Endodermal cell (in vitro differentiated cells): Measurements from ENCODE around the gene PHF21B. TPM values are rescaled to one million over a fixed set of nuclear protein-coding genes. Genes with fewer than 3 reads are reported as not detected.

Experiments used
- DNase-seq: peaks from one replicate; pipeline ENCODE4 v3.0.0-alpha.2; 2017
- H3K27ac ChIP-seq: 2 replicates; pipeline ENCODE4 v1.5.1; 2013; ENCODE audit warnings: mild to moderate bottlenecking, low read depth, low read length, moderate library complexity
- H3K27me3 ChIP-seq: 2 replicates; pipeline ENCODE4 v1.6.1; 2013; ENCODE audit warnings: mild to moderate bottlenecking, low read length, moderate library complexity; ENCODE audit not compliant: insufficient read depth, control insufficient read depth, poor library complexity, severe bottlenecking
- H3K36me3 ChIP-seq: 2 replicates; pipeline ENCODE4 v1.7.0; 2013; ENCODE audit warnings: mild to moderate bottlenecking, low read length, moderate library complexity; ENCODE audit not compliant: control insufficient read depth, insufficient read depth
- H3K4me1 ChIP-seq: one replicate; pipeline ENCODE4 v1.7.0; 2013; ENCODE audit warnings: low read length; ENCODE audit not compliant: control insufficient read depth, insufficient read depth
- H3K4me3 ChIP-seq: 2 replicates; pipeline ENCODE4 v1.5.1; 2013; ENCODE audit warnings: mild to moderate bottlenecking, low read length, moderate library complexity
- H3K9ac ChIP-seq: 2 replicates; pipeline ENCODE4 v1.6.1; 2013; ENCODE audit warnings: mild to moderate bottlenecking, low read length, moderate library complexity; ENCODE audit not compliant: poor library complexity, severe bottlenecking; ENCODE audit errors: extremely low read depth
- H3K9me3 ChIP-seq: 2 replicates; pipeline ENCODE4 v1.6.1; 2013; ENCODE audit warnings: mild to moderate bottlenecking, low read length, moderate library complexity; ENCODE audit not compliant: control insufficient read depth
- H3K27ac Mint-ChIP-seq: 2 replicates; pipeline ENCODE4 v1.8.0; 2020; ENCODE audit warnings: mixed read lengths
- H3K27me3 Mint-ChIP-seq: 2 replicates; pipeline ENCODE4 v1.8.0; 2021; ENCODE audit warnings: mild to moderate bottlenecking, mixed read lengths; ENCODE audit not compliant: insufficient read depth
- H3K36me3 Mint-ChIP-seq: 2 replicates; pipeline ENCODE4 v1.8.0; 2020; ENCODE audit warnings: low read depth, mixed read lengths
- H3K4me1 Mint-ChIP-seq: 2 replicates; pipeline ENCODE4 v1.8.0; 2020; ENCODE audit warnings: mixed read lengths
- H3K4me3 Mint-ChIP-seq: 2 replicates; pipeline ENCODE4 v1.8.0; 2020; ENCODE audit warnings: mild to moderate bottlenecking, moderate library complexity, mixed read lengths
- H3K9me3 Mint-ChIP-seq: 2 replicates; pipeline ENCODE4 v1.8.0; 2020; ENCODE audit warnings: mild to moderate bottlenecking, mixed read lengths
- CTCF ChIP-seq: fragments of 200-600 bp; sonication (generic); conservative IDR thresholded peaks from 2 replicates; pipeline ENCODE4 v1.5.0; 2021; ENCODE audit warnings: antibody characterized with exemption, mild to moderate bottlenecking
- WGBS, 2 experiments: methylation state at CpG; one replicate each; pipeline versions ENCODE4 v1.1.5 to v1.1.7; 2013; ENCODE audit warnings: missing lambda C conversion rate in 2 of 2, mixed read lengths in 1 of 2; ENCODE audit not compliant: insufficient coverage in 1 of 2, insufficient read length in 1 of 2; 5-methylcytosine and 5-hydroxymethylcytosine counted together
- total RNA-seq, 2 donors: library from RNA; stranded (reverse); fragmentation: NEBNext Ultra II Directional in 1 of 2; extraction: Animal tissue kit (Norgen Biotek cat#: 25700) in 1 of 2; gene quantifications; 2 replicates in 1 of 2; 3 replicates in 1 of 2; pipeline ENCODE4 v1.2.1, GENCODE V29; 2021

PHF21B gene
- total RNA-seq, 2 donors from 2014 or later = 57.5 to 69.2 TPM

DNA sequence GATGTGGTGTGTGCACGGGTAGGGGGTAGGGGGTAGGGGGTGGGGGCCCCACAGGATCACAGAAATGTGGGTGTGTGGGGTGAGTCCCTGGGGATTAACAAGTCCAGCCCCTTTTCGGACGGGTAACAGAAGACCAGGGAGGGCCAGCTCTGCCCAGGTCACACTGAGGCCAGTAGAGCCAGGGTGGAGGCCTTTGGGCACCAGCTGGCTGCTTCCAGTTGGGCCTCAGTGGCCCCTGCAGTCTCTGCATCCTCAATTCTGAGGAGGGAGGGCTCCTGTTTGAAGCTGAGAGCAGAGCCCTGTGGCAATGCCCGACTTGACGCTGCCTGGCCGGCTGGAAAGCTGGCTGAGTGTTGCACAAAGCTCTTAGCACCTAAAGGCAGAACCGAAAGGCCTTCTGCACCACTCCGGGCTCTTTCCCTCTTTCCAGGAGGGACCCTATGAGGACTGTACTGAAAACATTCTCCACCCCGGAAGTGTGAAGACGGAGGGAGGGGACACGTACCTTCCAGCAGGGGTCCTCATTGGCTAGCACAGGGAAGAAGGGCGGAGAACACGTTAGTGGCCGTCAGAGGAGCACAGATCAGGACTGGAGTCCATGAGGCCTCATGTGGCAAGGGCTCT lies 120.4 kb downstream of the PHF21B start:
- Mint-ChIP-seq H3K27ac (no peak overlapping the region), H3K4me3 (no peak overlapping the region), H3K4me1 (no peaks in the 10 kb centered on the region), H3K36me3 (peaks cover 19% of the 10 kb centered on the region), H3K9me3 (no peaks in the 10 kb centered on the region), H3K27me3 (no peaks in the 10 kb centered on the region)
- TF ChIP-seq CTCF = peak; percentile 37
- H3K27ac ChIP-seq = no peak overlapping the region
- no peaks in the 10 kb centered on the region for H3K4me1 ChIP-seq
- H3K9ac ChIP-seq = no peak overlapping the region
- 83 to 91% methylated on average over 9 to 14 of the region's 14 CpGs for WGBS, 2 experiments
- no peaks in the 10 kb centered on the region for H3K9me3 ChIP-seq
- DNase-seq = peak; percentile 62
- no peak overlapping the region for H3K4me3 ChIP-seq
- peaks cover 30% of the 10 kb centered on the region for H3K36me3 ChIP-seq
- H3K27me3 ChIP-seq = no peaks in the 10 kb centered on the region

DNA sequence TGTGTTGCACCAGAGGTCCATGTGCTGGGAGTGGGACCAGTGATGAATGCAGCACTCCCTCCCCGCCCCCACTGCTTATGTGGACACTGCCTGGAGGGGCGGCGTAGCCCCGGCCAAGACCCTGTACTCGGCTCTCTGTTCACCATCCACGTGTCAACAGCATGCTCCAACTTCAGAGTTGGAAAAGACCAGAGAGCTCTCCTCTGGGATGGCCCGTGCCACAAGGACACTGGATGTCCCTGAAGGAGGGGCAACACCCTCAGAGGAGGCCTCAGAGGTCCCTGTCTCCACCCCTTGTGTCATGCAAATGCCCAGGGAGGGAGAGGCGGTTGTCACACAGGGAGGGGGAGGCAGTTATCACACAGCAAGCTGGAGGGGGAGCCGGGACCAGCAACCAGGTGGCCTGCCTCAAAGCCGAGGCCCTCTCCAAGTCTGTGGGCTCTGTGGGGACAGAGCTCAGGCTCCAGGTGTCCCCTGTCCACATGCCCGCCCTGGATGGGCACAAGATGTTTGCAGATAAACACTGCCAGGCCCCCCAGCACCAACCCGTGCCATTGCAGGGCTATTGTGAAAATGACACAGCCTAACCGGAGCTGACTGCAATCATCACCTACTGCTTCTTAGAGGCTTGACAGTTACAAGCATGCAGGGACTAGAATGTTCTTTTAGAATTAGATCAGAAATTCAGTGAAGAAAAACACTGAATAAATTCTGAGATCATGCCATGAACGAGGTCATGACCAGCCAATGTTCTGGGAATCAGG lies 121.1 kb downstream of the PHF21B start:
- Mint-ChIP-seq H3K36me3 (peaks cover 19% of the 10 kb centered on the region), H3K27ac (peak overlapping the region; percentile 55), H3K9me3 (no peaks in the 10 kb centered on the region), H3K4me3 (no peak overlapping the region), H3K27me3 (no peaks in the 10 kb centered on the region), H3K4me1 (no peaks in the 10 kb centered on the region)
- Histone ChIP-seq H3K9ac (no peak overlapping the region), H3K27me3 (no peaks in the 10 kb centered on the region), H3K4me1 (no peaks in the 10 kb centered on the region), H3K36me3 (peaks cover 30% of the 10 kb centered on the region), H3K4me3 (no peak overlapping the region), H3K9me3 (no peaks in the 10 kb centered on the region), H3K27ac (no peak overlapping the region)
- WGBS, 2 experiments = 84 to 86% methylated on average over 11 to 14 of the region's 14 CpGs
- TF ChIP-seq CTCF = no peak
- peak; percentile 74 for DNase-seq

DNA sequence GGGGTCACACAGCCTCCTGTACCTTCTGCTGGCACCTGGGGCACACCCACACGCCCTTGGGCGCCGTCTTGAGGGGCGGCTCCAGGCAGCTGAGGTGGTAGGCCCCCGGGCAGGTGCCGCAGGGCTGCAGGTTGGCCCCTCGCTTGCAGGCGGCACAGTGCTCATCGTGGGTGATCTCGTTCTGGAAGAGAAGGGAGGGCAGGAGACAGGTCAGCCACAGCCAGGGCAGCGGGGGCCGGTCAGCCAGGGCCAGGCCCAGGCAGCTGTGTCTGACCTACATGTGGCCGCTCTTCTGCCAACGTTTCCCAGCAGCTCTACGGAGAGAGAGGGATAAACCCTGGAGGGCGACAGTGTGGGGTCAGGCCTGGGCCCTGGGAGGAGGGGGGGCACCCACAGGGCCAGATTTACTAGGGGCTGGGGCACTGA lies 121.9 kb downstream of the PHF21B start:
- no peak overlapping the region for H3K4me3 Mint-ChIP-seq
- Histone ChIP-seq H3K9ac (no peak overlapping the region), H3K27me3 (no peaks in the 10 kb centered on the region), H3K9me3 (no peaks in the 10 kb centered on the region), H3K4me1 (no peaks in the 10 kb centered on the region), H3K27ac (no peak overlapping the region), H3K4me3 (no peak overlapping the region), H3K36me3 (peaks cover 30% of the 10 kb centered on the region)
- no peak overlapping the region for H3K27ac Mint-ChIP-seq
- no peaks in the 10 kb centered on the region for H3K4me1 Mint-ChIP-seq
- 89 to 96% methylated on average over 16 of the region's 16 CpGs for WGBS, 2 experiments
- H3K36me3 Mint-ChIP-seq = peaks cover 18% of the 10 kb centered on the region
- TF ChIP-seq CTCF = no peak
- peak; percentile 41 for DNase-seq
- no peaks in the 10 kb centered on the region for H3K9me3 Mint-ChIP-seq
- H3K27me3 Mint-ChIP-seq = no peaks in the 10 kb centered on the region
